Measurements from ENCODE around the gene YIPF3. TPM values are rescaled to one million over a fixed set of nuclear protein-coding genes. Genes with fewer than 3 reads are reported as not detected.
"Not testable (repeated sequence)": the region's sequence is repeated elsewhere in the genome, so short reads cannot be mapped to it uniquely, and the experiment has no call there.

The YIPF3 gene
- total RNA-seq, 2 experiments from 2014 or later, result 63.2 to 71.8 TPM

DNA sequence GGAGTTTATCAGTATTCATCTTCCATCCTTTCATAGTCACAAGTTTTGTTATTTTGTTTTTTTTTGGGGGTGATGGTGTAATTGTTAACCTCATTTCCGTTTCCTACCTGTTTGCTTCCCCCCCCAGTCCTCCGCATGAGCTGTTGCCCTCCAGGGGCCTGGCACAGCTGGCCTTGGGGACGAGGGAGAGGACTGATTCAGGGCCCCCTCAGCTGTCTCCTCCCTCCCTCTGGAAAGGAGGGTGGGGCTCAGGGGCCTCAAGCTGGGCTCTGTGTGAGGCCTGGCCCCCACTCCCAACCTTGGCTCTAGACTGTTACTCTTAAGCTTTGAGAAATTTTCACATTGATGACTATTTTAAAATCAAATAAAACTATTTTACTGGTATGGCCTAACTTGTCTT, 10.6 kb downstream of the YIPF3 start:
- H3K4me3 Mint-ChIP-seq, result no peak overlapping the region
- peaks cover 18% of the 10 kb centered on the region for H3K27me3 Mint-ChIP-seq
- no peaks in the 10 kb centered on the region for H3K9me3 Mint-ChIP-seq
- POLR2A ChIA-PET, result interaction anchor here (1.6 to 3.4 kb wide), 2 partner anchors 11 to 334 kb away, joined by 3 to 19 read pairs; partner anchors contain the start of genes POLR1C and YIPF3
- H3K36me3 Mint-ChIP-seq, result peaks cover 12% of the 10 kb centered on the region
- no peak for DNase-seq
- no peak for ATAC-seq (ENCODE audit: low read depth)
- peaks cover 9% of the 10 kb centered on the region for H3K4me1 Mint-ChIP-seq
- peak overlapping the region; percentile 47 for H3K27ac Mint-ChIP-seq

DNA sequence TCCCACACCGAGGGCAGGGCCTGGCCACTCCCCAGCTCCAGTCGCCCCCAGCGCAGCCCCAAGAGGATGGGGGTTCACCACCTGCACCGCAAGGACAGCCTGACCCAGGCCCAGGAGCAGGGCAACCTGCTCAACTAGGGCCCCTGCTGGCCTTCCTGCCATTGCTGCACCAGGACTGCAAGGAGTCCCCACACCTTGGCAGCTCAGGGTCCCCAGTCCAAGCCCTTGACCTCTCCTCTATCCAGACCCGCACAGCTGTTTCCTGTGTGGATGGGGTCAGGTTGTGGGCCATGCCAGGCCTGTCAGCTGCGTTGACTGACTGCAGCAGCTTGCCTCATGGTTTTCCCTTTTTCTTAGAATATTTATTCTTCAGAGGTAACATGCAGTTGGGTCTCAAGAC, 11.0 kb downstream of the YIPF3 start:
- POLR2A ChIA-PET, result interaction anchor here (1.0 to 3.4 kb wide), 2 partner anchors 11 to 28 kb away, joined by 3 to 19 read pairs; partner anchors contain the start of genes POLR1C and YIPF3
- Mint-ChIP-seq H3K27ac (no peak overlapping the region), H3K4me3 (no peak overlapping the region), H3K27me3 (peaks cover 18% of the 10 kb centered on the region), H3K9me3 (no peaks in the 10 kb centered on the region), H3K36me3 (peaks cover 9% of the 10 kb centered on the region), H3K4me1 (peaks cover 9% of the 10 kb centered on the region)
- DNase-seq (no peak), ATAC-seq (ENCODE audit: low read depth) (no peak)

DNA sequence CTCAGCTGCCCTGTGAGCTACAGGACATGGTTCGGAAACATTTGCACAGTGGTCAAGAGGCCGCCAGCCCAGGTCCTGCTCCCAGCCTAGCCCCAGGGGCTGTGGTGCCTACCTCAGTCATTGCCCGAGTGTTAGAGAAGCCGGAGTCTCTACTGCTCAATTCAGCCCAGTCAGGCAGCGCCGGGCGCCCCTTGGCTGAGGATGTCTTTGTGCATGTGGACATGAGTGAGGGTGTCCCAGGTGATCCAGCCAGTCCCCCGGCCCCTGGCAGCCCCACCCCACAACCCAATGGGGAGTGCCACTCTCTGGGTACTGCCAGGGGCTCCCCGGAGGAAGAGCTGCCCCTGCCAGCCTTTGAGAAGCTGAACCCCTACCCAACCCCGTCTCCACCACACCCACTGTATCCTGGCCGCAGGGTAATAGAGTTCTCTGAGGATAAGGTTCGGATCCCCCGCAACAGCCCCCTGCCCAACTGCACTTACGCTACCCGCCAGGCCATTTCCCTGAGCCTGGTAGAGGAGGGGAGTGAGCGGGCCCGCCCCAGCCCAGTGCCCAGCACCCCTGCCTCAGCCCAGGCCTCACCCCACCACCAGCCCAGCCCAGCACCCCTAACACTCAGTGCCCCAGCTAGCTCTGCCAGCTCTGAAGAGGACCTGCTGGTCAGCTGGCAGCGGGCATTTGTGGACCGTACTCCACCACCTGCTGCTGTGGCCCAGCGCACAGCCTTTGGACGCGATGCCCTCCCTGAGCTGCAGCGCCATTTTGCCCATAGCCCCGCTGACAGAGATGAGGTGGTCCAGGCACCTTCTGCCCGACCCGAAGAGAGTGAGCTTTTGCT, 11.8 kb downstream of the YIPF3 start:
- H3K4me3 Mint-ChIP-seq, result no peak overlapping the region
- DNase-seq (no peak), ATAC-seq (ENCODE audit: low read depth) (no peak)
- POLR2A ChIA-PET, result interaction anchor here (1.0 to 3.4 kb wide), 2 partner anchors 12 to 27 kb away, joined by 3 to 19 read pairs; partner anchors contain the start of genes POLR1C and YIPF3
- no peaks in the 10 kb centered on the region for H3K9me3 Mint-ChIP-seq
- H3K27me3 Mint-ChIP-seq, result peaks cover 18% of the 10 kb centered on the region
- peaks cover 9% of the 10 kb centered on the region for H3K4me1 Mint-ChIP-seq
- H3K36me3 Mint-ChIP-seq, result peaks cover 9% of the 10 kb centered on the region
- H3K27ac Mint-ChIP-seq, result peak overlapping the region; percentile 48

DNA sequence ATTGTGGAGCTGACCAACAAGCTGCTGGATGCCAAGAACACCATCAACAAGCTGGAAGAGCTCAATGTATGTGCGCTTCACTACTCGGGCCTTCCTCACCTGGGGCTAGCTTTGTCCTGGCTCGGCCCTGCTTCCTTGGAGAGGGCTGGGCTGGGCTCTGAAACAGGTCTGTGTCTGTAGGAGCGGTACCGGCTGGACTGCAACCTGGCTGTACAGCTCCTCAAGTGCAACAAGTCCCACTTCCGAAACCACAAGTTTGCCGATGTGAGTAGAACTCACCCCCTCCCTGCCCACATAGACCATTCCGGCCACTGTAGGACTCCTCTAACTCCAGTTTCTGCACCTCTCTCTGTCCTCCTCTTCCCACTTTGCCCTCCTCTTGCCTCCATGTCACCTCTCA, 13.3 kb downstream of the YIPF3 start:
- Mint-ChIP-seq H3K27me3 (peaks cover 9% of the 10 kb centered on the region), H3K4me3 (no peak overlapping the region), H3K4me1 (peaks cover 5% of the 10 kb centered on the region), H3K27ac (no peak overlapping the region), H3K36me3 (peaks cover 6% of the 10 kb centered on the region), H3K9me3 (no peaks in the 10 kb centered on the region)
- DNase-seq (no peak), ATAC-seq (ENCODE audit: low read depth) (no peak)
- POLR2A ChIA-PET, result no interaction called here

DNA sequence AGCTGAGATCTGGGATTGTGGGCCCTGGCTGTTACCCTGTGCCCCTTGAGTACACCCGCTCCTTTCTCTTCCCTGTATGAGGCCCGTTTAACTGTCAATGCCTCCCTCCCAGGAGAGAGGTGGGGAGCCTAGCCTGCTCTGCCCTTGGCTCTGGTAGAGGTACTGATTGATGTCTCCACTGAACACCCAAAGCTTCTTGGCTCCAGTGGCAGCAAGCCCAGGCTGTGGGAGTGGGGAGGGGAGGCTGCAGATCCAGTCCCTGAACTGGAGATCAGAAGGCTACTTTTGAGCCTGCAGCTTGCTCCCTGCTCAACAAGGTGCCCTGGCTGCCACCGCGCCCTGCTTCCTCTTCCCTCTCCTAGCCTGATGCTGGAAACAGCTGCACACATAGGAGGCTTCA, 14.1 kb downstream of the YIPF3 start:
- H3K4me3 Mint-ChIP-seq, result no peak overlapping the region
- H3K4me1 Mint-ChIP-seq, result peaks cover 5% of the 10 kb centered on the region
- H3K9me3 Mint-ChIP-seq, result no peaks in the 10 kb centered on the region
- POLR2A ChIA-PET, result no interaction called here
- DNase-seq, result no peak
- ATAC-seq (ENCODE audit: low read depth), result no peak
- H3K27me3 Mint-ChIP-seq, result peaks cover 3% of the 10 kb centered on the region
- peaks cover 6% of the 10 kb centered on the region for H3K36me3 Mint-ChIP-seq
- no peak overlapping the region for H3K27ac Mint-ChIP-seq

DNA sequence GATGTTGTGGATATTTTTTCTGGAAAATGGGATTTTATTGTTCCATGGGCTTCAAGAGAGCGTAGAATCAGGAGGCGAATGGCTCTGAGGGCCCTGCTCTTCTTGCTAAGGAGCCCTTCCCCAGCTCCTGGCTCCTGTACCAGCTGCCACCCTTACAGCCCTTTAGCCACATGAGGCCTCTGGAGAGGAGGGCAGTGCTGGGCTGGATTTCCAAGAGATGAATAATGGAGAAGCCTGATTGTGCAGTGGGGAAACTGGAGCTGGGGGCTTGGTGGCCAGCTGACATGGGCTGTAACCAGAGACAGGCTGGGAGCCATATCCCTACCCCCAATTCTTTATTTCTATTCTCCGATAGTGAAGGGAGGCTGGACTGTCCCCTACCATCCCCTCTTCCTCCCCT, 15.8 kb downstream of the YIPF3 start:
- Mint-ChIP-seq H3K36me3 (peaks cover 6% of the 10 kb centered on the region), H3K27ac (no peak overlapping the region), H3K27me3 (no peaks in the 10 kb centered on the region), H3K4me1 (peaks cover 2% of the 10 kb centered on the region), H3K9me3 (no peaks in the 10 kb centered on the region), H3K4me3 (no peak overlapping the region)
- ATAC-seq (ENCODE audit: low read depth), result no peak
- POLR2A ChIA-PET, result interaction anchor here (0.7 kb wide), 1 partner anchor 172 kb away, joined by 3 read pairs; no protein-coding TSS in a partner anchor
- no peak for DNase-seq

DNA sequence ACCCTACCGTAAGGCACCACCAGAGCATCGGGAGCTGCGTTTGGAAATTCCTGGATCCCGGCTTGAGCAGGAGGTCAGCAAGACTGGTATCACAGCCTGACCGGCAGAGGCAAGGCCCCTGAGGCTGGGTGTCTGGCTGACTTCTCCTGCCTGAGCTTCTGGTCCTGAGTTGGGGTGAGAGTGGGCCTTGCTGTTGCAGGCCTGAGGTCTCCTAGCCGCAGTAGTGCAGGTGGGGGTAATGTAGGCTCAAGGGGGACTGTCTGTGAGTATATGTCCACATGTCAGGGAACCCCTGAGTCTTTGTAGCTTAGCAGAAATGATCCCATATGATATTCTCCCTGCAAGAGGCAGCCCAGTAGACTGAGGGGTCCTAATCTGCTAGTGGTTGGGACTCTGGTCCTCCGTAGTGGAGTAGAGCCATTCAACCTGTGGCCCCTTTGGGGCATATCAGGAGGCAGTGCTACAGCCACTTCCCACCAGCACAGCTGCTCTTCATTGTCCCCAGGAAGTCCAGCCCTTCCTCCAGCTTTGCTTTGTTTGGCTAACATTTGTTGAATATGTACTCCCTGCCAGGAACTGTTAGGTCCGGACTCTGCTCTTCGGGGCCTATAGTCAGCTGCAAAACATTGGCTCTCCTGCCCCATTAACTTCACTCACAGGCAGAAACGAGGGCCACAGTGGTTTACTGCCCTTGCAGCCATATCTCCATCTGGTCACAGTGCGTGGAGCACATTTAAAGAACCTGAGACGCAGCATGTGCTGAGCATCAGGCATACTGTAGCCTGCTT, 17.5 kb downstream of the YIPF3 start:
- Mint-ChIP-seq H3K27me3 (no peaks in the 10 kb centered on the region), H3K27ac (no peak overlapping the region), H3K9me3 (no peaks in the 10 kb centered on the region)

DNA sequence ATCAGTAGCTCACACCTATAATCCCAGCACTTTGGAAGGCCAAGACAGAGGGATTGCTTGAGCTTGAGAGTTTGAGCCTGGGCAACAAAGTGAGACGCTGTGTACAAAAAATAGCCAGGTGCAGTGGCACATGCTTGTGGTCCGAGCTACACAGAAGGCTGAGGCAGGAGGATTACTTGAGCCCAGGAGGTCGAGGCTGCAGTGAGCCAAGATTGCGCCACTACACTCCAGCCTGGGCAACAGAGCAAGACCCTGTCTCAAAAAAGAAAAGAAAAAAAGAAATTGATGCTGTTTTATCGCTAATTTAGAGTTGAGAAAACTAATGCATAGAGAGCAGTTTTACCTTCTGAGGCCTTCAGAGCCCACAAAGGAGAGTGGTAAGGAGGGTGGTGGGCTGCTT, 18.4 kb downstream of the YIPF3 start:
- H3K9me3 Mint-ChIP-seq; ATAC-seq (ENCODE audit: low read depth); H3K27ac Mint-ChIP-seq; DNase-seq; H3K4me3 Mint-ChIP-seq; H3K27me3 Mint-ChIP-seq; H3K4me1 Mint-ChIP-seq; H3K36me3 Mint-ChIP-seq: not testable (repeated sequence)
- POLR2A ChIA-PET, result interaction anchor here (1.7 kb wide), 1 partner anchor 12 kb away, joined by 4 read pairs; the partner anchor contains the start of gene LRRC73

More for the DNA sequence above, 17.5 kb downstream of the YIPF3 start:
- peaks cover 6% of the 10 kb centered on the region for H3K36me3 Mint-ChIP-seq
- DNase-seq (no peak), ATAC-seq (ENCODE audit: low read depth) (no peak)
- H3K4me3 Mint-ChIP-seq, result no peak overlapping the region
- peaks cover 9% of the 10 kb centered on the region for H3K4me1 Mint-ChIP-seq
- POLR2A ChIA-PET, result interaction anchor here (1.7 kb wide), 1 partner anchor 11 kb away, joined by 4 read pairs; the partner anchor contains the start of gene LRRC73

DNA sequence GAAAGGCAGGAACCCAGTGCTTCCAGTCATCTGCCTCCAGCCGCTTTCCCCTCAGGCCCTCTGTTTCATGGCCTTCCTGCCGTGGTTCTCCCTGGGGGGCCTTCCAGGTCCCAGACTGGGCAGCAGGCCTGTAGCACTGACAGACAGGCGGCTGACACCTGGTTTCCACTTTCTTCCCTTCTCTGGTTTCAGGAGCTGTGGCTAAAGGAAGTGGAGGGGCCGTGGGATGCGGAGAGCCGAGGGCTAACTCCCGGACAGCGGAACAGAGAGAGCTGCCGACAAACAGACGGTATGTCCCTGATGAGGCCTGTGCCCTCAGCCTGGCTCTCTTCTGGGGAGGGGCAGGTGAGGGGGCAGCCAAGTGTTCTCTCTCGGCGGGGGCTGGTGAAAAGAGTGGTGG, 19.0 kb downstream of the YIPF3 start:
- POLR2A ChIA-PET, result interaction anchor here (1.7 kb wide), 1 partner anchor 12 kb away, joined by 4 read pairs; the partner anchor contains the start of gene LRRC73
- H3K9me3 Mint-ChIP-seq, result no peaks in the 10 kb centered on the region
- ATAC-seq (ENCODE audit: low read depth), result no peak
- H3K36me3 Mint-ChIP-seq, result peaks cover 4% of the 10 kb centered on the region
- no peak overlapping the region for H3K4me3 Mint-ChIP-seq
- no peak overlapping the region for H3K27ac Mint-ChIP-seq
- H3K4me1 Mint-ChIP-seq, result peaks cover 7% of the 10 kb centered on the region
- DNase-seq, result no peak
- no peaks in the 10 kb centered on the region for H3K27me3 Mint-ChIP-seq

DNA sequence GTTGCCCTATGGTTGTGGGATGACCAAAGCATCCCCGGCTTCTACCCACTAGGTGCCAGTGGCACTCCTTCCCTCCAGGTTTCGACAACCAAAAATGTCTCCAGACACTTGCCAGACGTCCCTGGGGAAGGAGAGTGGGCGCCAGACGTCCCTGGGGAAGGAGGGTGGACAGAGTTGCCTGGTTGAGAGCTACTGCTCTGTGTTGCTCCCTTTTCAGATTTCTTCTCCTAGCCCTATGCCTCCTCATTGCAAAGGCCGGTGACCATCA, 19.7 kb downstream of the YIPF3 start:
- Mint-ChIP-seq H3K27me3 (no peaks in the 10 kb centered on the region), H3K9me3 (no peaks in the 10 kb centered on the region), H3K36me3 (peaks cover 4% of the 10 kb centered on the region), H3K27ac (no peak overlapping the region), H3K4me3 (no peak overlapping the region), H3K4me1 (peaks cover 7% of the 10 kb centered on the region)
- ATAC-seq (ENCODE audit: low read depth), result no peak
- POLR2A ChIA-PET, result no interaction called here
- no peak for DNase-seq

DNA sequence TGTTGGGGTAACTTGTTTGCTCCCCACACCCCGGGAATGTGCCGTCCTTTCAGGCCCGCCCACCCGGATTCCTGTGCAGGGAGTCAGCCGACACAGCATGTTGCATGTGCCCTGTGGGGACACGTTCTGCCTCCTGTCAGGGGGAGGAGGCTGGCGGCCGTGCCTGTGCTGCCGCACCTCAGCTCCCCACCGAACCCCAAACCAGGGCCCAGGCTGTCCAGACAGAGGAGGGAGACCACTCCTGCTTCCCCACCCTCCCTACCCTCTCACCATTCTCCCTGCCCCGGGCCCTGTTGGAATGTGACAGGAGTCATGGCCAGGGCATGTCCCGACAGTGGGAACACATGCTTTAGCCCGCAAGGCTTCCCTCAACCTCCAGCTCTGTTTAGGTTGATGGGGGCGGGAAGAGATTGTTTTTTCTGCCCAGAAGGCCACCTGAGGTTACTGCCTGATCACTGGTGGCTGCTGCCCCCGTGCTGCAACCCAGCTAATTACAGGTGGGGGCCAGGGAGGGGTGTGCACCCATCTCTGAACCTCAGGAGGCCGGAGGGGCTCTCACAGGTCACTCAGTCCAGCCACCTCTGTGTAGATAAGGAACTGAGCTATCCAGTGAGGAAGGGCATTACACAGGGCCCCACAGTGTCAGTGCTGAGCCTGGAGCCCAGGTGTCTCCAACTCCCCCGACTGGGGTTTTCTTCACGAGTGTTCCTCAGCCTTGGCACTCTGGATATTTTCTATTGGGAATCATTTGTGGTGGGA, 20.2 kb downstream of the YIPF3 start:
- POLR2A ChIA-PET, result interaction anchor here (1.3 kb wide), 1 partner anchor 19 kb away, joined by 3 read pairs; the partner anchor contains the start of gene TJAP1
- no peak overlapping the region for H3K27ac Mint-ChIP-seq

DNA sequence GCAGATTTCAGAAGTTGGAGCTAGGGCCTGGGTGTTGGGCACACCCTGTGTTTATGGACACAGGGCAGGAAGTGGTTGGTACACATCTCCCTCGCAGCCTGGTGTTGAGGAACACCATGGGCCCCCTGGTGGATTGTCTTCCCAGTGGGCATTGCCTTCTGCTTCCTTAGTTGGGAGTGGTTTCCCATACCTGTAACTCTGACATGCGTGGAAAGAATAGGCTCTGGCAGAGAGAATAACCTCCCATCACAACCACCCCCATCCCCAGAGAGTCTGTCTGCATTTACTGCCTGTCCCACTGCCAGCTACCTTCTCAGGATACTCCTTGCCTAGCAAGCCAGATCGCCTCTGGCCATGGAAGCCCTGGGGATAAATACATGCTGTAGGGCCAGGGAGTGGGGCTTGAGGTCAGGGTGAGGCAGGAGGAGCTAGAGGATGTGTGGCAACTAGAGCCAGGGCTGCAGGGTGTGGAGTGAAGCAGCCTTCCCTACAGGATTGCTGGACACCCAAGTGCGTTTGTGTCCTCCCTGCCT, 21.3 kb downstream of the YIPF3 start:
- H3K27ac Mint-ChIP-seq, result peak overlapping the region; percentile 60
- no peak for DNase-seq

More for the DNA sequence above, 20.2 kb downstream of the YIPF3 start:
- DNase-seq (no peak), ATAC-seq (ENCODE audit: low read depth) (no peak)
- H3K9me3 Mint-ChIP-seq, result no peaks in the 10 kb centered on the region
- H3K4me1 Mint-ChIP-seq, result peaks cover 7% of the 10 kb centered on the region
- no peaks in the 10 kb centered on the region for H3K27me3 Mint-ChIP-seq
- H3K4me3 Mint-ChIP-seq, result no peak overlapping the region
- H3K36me3 Mint-ChIP-seq, result peaks cover 4% of the 10 kb centered on the region

More for the DNA sequence above, 21.3 kb downstream of the YIPF3 start:
- Mint-ChIP-seq H3K36me3 (peaks cover 1% of the 10 kb centered on the region), H3K4me1 (peaks cover 7% of the 10 kb centered on the region), H3K4me3 (no peak overlapping the region), H3K9me3 (no peaks in the 10 kb centered on the region), H3K27me3 (no peaks in the 10 kb centered on the region)
- POLR2A ChIA-PET, result interaction anchor here (1.3 to 1.5 kb wide), 2 partner anchors 18 to 59 kb away, joined by 3 to 6 read pairs; partner anchors contain the start of gene TJAP1
- peak; percentile 66 for ATAC-seq (ENCODE audit: low read depth)
